ENCODE measurements around the gene RPS16.

GRCh38 chr19:39436350-39436716, 584 bp upstream of the RPS16 start:
- TF ChIP-seq L3MBTL2 (conservative IDR thresholded peaks at IDR 0.05) = no peak
- TF ChIP-seq PKNOX1 (IDR thresholded peaks at IDR 0.05) = no peak
- TF ChIP-seq SP1 (IDR thresholded peaks at IDR 0.05) = no peak
- TF ChIP-seq ARNT (IDR thresholded peaks at IDR 0.05) = no peak
- TF ChIP-seq ELF4 (IDR thresholded peaks at IDR 0.05) = no peak
- no peak for TF ChIP-seq NFRKB (IDR thresholded peaks at IDR 0.05)
- no peak for TF ChIP-seq SUZ12 (IDR thresholded peaks at IDR 0.05)
- TF ChIP-seq HDGF (IDR thresholded peaks at IDR 0.05; ENCODE audit: borderline replicate concordance) = no peak
- no peak for TF ChIP-seq CTBP1 (IDR thresholded peaks at IDR 0.05; ENCODE audit: borderline replicate concordance)

Measured in HEK293T (cell line).